Spleen (tissue), 11 donors: ENCODE data around the gene SOX9. TPM values are rescaled to one million over a fixed set of nuclear protein-coding genes. Genes with fewer than 3 reads are reported as not detected.

ENCODE experiments used
- DNase-seq: peaks from one replicate; pipeline ENCODE4 v3.0.0-alpha.2; 2020
- H3K27ac ChIP-seq, 8 donors: fragments of 200-600 bp; sonication (generic) in 7 of 8; 1 replicate in 4 of 8; 2 replicates in 4 of 8; pipeline versions ENCODE4 v1.5.0 to v1.8.0; 2016 to 2021; ENCODE audit warnings: inconsistent platforms in 4 of 8, mild to moderate bottlenecking in 4 of 8, moderate library complexity in 1 of 8
- H3K27me3 ChIP-seq, 7 donors: fragments of 200-600 bp; sonication (generic) in 6 of 7; replicated peaks in 1 of 7; 1 replicate in 4 of 7; 2 replicates in 3 of 7; pipeline versions ENCODE4 v1.5.0 to v1.8.0; 2016 to 2021; ENCODE audit warnings: inconsistent platforms in 3 of 7, mild to moderate bottlenecking in 1 of 7
- H3K36me3 ChIP-seq, 6 donors: fragments of 200-600 bp; sonication (generic) in 5 of 6; 1 replicate in 4 of 6; 2 replicates in 2 of 6; pipeline versions ENCODE4 v1.5.0 to v1.8.0; 2016 to 2021; ENCODE audit warnings: inconsistent platforms in 2 of 6
- H3K4me1 ChIP-seq, 6 donors: fragments of 200-600 bp; sonication (generic) in 5 of 6; 1 replicate in 3 of 6; 2 replicates in 3 of 6; pipeline versions ENCODE4 v1.5.0 to v1.8.0; 2016 to 2021; ENCODE audit warnings: inconsistent platforms in 3 of 6
- H3K4me3 ChIP-seq, 8 donors: fragments of 200-600 bp; sonication (generic) in 7 of 8; 1 replicate in 4 of 8; 2 replicates in 4 of 8; pipeline versions ENCODE4 v1.5.0 to v1.8.0; 2016 to 2021; ENCODE audit warnings: inconsistent platforms in 4 of 8, mild to moderate bottlenecking in 4 of 8, moderate library complexity in 2 of 8
- H3K9me3 ChIP-seq, 8 donors: fragments of 200-600 bp; sonication (generic) in 7 of 8; 1 replicate in 4 of 8; 2 replicates in 4 of 8; pipeline versions ENCODE4 v1.5.0 to v1.8.0; 2016 to 2021; ENCODE audit warnings: inconsistent platforms in 4 of 8
- POLR2A ChIP-seq, 3 donors: fragments of 450-650 bp; IDR thresholded peaks; one replicate each; pipeline ENCODE4 v1.5.1; 2017; ENCODE audit warnings: antibody characterized with exemption in 3 of 3, mild to moderate bottlenecking in 1 of 3
- POLR2AphosphoS5 ChIP-seq, 3 donors: sonication (generic); formaldehyde crosslinking; IDR thresholded peaks; one replicate each; pipeline ENCODE4 v1.5.1; 2017; ENCODE audit warnings: antibody characterized with exemption in 3 of 3
- WGBS, 5 donors: extraction: QIAGEN DNeasy Blood & Tissue Kit in 3 of 5; methylation state at CpG; one replicate each; pipeline versions ENCODE4 v1.1.5 to v1.1.7; 2013 to 2018; 5-methylcytosine and 5-hydroxymethylcytosine counted together
- intact Hi-C: fragments of 100-400 bp; cut with DNase I; formaldehyde crosslinking; loops from one replicate; pipeline ENCODE4 v1.15.0; 2023; ENCODE audit warnings: low total_unique reads
- polyA plus RNA-seq, 3 donors: library from polyadenylated mRNA; stranded (reverse); fragments of 200-250 nt; gene quantifications; one replicate each; pipeline ENCODE4 v1.2.1, GENCODE V29; 2013
- total RNA-seq, 7 donors: library from RNA; depleted of rRNA in 3 of 7; stranded (reverse); fragments of >200 nt in 3 of 7; fragmentation: NEBNext Ultra II Directional in 4 of 7; extraction: Animal tissue kit (Norgen Biotek cat#: 25700) in 4 of 7; gene quantifications; one replicate each; pipeline versions ENCODE4 v1.1.0 to v1.2.1, GENCODE V29; 2016 to 2021
- TF ChIP-seq, protein P1 (sequence below), 11 experiments: fragments of 200-600 bp in 7 of 11; fragments of 450-650 bp in 4 of 11; sonication (generic) in 4 of 11; IDR thresholded peaks in 8 of 11; conservative IDR thresholded peaks in 3 of 11; 1 replicate in 7 of 11; 2 replicates in 4 of 11; pipeline versions ENCODE4 v1.4.0 to v1.8.0; 2016 to 2021; ENCODE audit warnings: antibody characterized with exemption in 11 of 11, inconsistent platforms in 4 of 11, mild to moderate bottlenecking in 1 of 11
- donor health status: healthy with polysubstance abuse.
- donor health status: DM: no; HTN: no; CAD: no; lungs with moderate emphysema.
- donor health status: DM: no; HTN: no; CAD: no.
- donor health status: Bipolar disorder and iron deficiency.
- donor health status: healthy.
- donor health status: DM: no; HTN: no; CAD: no.
- donor health status: DM: yes; HTN: yes; CAD: no.

The SOX9 gene
- total and polyA plus RNA-seq, 10 donors: 0.09 to 1.0 (median 0.38) TPM; not detected in 2

DNA sequence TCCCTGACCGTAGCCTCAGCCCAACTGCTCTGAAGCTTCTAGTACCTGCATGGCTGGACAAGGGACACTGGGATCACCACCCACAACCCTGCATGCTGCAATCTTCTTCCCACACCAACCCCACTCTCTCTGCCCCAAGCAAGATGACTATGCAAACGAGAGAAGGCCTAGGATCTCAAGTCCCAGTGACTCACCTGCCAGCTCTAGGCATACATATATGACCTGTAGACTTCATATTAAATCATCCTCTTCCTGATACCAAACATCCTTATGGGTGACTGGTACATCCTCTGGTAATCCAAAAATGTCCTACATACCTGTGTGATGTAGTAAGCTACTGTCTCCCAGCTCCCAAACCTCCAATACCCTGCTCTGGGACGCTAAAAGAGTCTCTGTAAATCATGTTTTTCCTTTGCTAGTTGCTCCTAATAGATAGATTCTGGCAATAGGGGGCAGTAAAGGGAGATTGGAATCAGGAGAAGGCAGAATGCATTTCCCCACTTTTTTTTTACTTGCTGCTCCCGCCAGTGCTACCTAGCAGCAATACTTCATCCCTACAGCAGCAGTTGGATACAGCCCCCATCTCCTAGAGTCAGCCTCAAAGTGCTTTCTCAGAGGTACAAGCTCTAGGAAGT lies 43.4 kb upstream of the SOX9 start:
- 49 to 66% (median 57%) methylated on average over 4 of the region's 4 CpGs for WGBS, 5 donors
- intact Hi-C loops: no loop called here

DNA sequence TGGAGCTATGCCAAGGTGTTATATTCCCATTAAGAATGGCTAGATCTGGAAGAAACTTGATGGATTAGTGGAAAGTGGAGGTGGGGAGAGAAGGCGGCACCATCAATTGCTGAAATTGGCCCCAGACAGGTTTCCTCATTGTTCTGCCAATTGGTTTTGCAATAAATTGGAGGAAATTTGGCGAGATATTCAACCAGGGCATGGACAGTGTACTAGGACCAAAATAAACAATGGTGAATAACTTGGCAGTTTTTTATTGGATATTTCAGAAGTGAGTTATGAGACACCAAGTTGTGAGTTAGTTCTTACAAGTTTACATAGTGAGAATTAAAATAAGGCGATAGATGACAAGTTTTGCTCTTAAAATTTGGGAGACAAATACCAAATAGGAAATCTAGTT lies 41.1 kb upstream of the SOX9 start:
- H3K27ac ChIP-seq: no peak overlapping the region
- no peak overlapping the region for H3K4me3 ChIP-seq
- WGBS, 5 donors: 79 to 91% (median 81%) methylated on average over 3 of the region's 3 CpGs
- H3K36me3 ChIP-seq: no peaks in the 10 kb centered on the region
- TF ChIP-seq POLR2AphosphoS5 (IDR thresholded peaks at IDR 0.05): no peak
- TF ChIP-seq POLR2A (IDR thresholded peaks at IDR 0.05): no peak
- TF ChIP-seq, protein P1, sequence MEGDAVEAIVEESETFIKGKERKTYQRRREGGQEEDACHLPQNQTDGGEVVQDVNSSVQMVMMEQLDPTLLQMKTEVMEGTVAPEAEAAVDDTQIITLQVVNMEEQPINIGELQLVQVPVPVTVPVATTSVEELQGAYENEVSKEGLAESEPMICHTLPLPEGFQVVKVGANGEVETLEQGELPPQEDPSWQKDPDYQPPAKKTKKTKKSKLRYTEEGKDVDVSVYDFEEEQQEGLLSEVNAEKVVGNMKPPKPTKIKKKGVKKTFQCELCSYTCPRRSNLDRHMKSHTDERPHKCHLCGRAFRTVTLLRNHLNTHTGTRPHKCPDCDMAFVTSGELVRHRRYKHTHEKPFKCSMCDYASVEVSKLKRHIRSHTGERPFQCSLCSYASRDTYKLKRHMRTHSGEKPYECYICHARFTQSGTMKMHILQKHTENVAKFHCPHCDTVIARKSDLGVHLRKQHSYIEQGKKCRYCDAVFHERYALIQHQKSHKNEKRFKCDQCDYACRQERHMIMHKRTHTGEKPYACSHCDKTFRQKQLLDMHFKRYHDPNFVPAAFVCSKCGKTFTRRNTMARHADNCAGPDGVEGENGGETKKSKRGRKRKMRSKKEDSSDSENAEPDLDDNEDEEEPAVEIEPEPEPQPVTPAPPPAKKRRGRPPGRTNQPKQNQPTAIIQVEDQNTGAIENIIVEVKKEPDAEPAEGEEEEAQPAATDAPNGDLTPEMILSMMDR (IDR thresholded peaks at IDR 0.05 in 8 of 11, conservative IDR thresholded peaks at IDR 0.05 in 3 of 11): no peak
- intact Hi-C loops: no loop called here
- H3K4me1 ChIP-seq: no peaks in the 10 kb centered on the region
- peaks cover 0 to 5% (median 0%) of the 10 kb centered on the region in 8 donors for H3K9me3 ChIP-seq
- peaks cover 0 to 4% (median 0%) of the 10 kb centered on the region in 7 donors for H3K27me3 ChIP-seq
- DNase-seq: no peak

More for the DNA sequence above, 43.4 kb upstream of the SOX9 start:
- TF ChIP-seq, protein P1 (IDR thresholded peaks at IDR 0.05 in 8 of 11, conservative IDR thresholded peaks at IDR 0.05 in 3 of 11): no peak
- TF ChIP-seq POLR2A (IDR thresholded peaks at IDR 0.05) (no peak), POLR2AphosphoS5 (IDR thresholded peaks at IDR 0.05) (no peak)
- no peak for DNase-seq
- H3K9me3 ChIP-seq: peaks cover 0 to 5% (median 0%) of the 10 kb centered on the region in 8 donors
- H3K27ac ChIP-seq: no peak overlapping the region
- no peaks in the 10 kb centered on the region for H3K36me3 ChIP-seq
- no peak overlapping the region for H3K4me3 ChIP-seq
- peaks cover 0 to 4% (median 0%) of the 10 kb centered on the region in 7 donors for H3K27me3 ChIP-seq
- H3K4me1 ChIP-seq: no peaks in the 10 kb centered on the region

DNA sequence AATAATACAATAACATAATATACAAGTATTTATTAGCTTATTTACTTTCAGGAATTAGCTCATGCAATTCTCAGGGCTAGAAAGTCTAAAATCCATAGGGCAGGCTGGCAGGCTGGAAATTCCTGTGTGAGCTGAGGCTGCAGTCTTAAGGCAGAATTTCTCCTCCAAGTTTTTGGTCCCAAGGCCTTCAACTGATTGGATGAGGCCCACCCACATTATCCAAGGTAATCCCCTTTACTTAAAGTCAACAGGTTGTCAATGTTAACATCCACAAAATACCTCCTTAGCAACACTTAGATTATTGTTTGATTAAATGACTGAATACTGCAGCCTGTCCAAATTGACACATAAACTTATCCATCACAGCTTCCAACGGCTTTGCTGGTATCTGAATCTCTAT lies 32.9 kb upstream of the SOX9 start:
- TF ChIP-seq POLR2A (IDR thresholded peaks at IDR 0.05): no peak
- TF ChIP-seq, protein P1 (IDR thresholded peaks at IDR 0.05 in 8 of 11, conservative IDR thresholded peaks at IDR 0.05 in 3 of 11): no peak
- TF ChIP-seq POLR2AphosphoS5 (IDR thresholded peaks at IDR 0.05): no peak
- H3K27ac ChIP-seq: no peak overlapping the region
- no peak overlapping the region for H3K4me3 ChIP-seq
- WGBS, 5 donors: 38 to 83% (median 67%) methylated on average over 1 of the region's 1 CpG
- H3K27me3 ChIP-seq: no peaks in the 10 kb centered on the region
- intact Hi-C loops: no loop called here
- no peak for DNase-seq
- H3K9me3 ChIP-seq: peaks cover 0 to 3% (median 0%) of the 10 kb centered on the region in 8 donors
- no peaks in the 10 kb centered on the region for H3K36me3 ChIP-seq
- no peaks in the 10 kb centered on the region for H3K4me1 ChIP-seq

DNA sequence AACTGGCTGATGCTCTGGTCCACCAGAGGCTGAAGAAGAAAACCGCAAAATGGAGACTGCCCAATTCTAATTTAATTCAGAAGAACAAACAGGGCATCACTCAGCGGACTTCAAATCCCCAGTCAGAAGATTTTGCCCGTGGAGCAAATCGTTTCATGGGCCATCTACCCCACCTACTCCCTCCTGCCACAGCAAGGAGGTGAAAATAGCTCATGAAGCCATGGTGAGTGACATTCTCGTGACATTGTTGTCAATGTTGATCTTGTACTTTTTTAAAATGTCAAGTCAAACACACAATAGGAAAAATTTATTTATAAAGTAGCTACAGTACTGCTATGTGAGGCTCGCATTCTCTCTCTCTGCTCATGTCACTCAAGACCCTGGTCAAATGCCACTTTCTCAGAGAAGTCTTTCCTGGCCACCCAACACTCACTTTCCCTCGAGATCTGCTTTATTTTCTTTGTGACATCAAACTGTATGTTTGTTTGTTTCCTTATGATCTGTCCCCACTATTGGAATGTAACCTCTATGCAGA lies 31.3 kb upstream of the SOX9 start:
- H3K9me3 ChIP-seq: peaks cover 0 to 3% (median 0%) of the 10 kb centered on the region in 8 donors
- WGBS, 5 donors: 67 to 77% (median 69%) methylated on average over 7 of the region's 7 CpGs
- no peaks in the 10 kb centered on the region for H3K27me3 ChIP-seq
- TF ChIP-seq POLR2AphosphoS5 (IDR thresholded peaks at IDR 0.05) (no peak), POLR2A (IDR thresholded peaks at IDR 0.05) (no peak)
- TF ChIP-seq, protein P1 (IDR thresholded peaks at IDR 0.05 in 8 of 11, conservative IDR thresholded peaks at IDR 0.05 in 3 of 11): no peak
- intact Hi-C loops: no loop called here
- no peak overlapping the region for H3K27ac ChIP-seq
- no peak for DNase-seq
- H3K4me3 ChIP-seq: no peak overlapping the region
- no peaks in the 10 kb centered on the region for H3K4me1 ChIP-seq
- H3K36me3 ChIP-seq: no peaks in the 10 kb centered on the region
